HCT116 (cell line): ENCODE results near the gene PLB1. TPM values are rescaled to one million over a fixed set of nuclear protein-coding genes. Genes with fewer than 3 reads are reported as not detected.

ENCODE experiments used
- ATAC-seq: fragments of 200-7000 bp; cut with Tn5 transposase; 2 replicates; pipeline ENCODE4 v1.9.1; 2020; ENCODE audit warnings: mild to moderate bottlenecking, moderate library complexity
- BruUV-seq: library from RNA; stranded (reverse); fragments of 400-500 nt; replicated peaks from 2 replicates; lab custom pipeline; 2021; lab: Mats Ljungman, UMichigan
- CTCF ChIA-PET: fragments of 300-600 bp; sonication (Branson Sonifier 250); formaldehyde crosslinking; loops from one replicate; lab custom pipeline; 2021; ENCODE audit warnings: antibody characterized with exemption; lab: Charles Lee
- POLR2A ChIA-PET: fragments of 300-600, 350-600 bp; sonication (Branson Sonifier 250); formaldehyde crosslinking; loops from one replicate; lab custom pipeline; 2021; ENCODE audit warnings: antibody characterized with exemption; lab: Charles Lee
- RAD21 ChIA-PET, 2 experiments: fragments of 300-600 bp; sonication (Branson Sonifier 250); formaldehyde crosslinking; loops; one replicate each; lab custom pipeline; 2023; ENCODE audit warnings: low total read pairs in 2 of 2; ENCODE audit not compliant: uncharacterized antibody in 2 of 2, unreplicated experiment in 2 of 2, low non-redundant PET in 1 of 2; lab: Charles Lee
- DNase-seq: peaks from one replicate; pipeline ENCODE4 v3.0.0-alpha.2; 2010; ENCODE audit warnings: low read depth, low spot score
- H2AFZ ChIP-seq: fragments of 200-600 bp; shearing (Covaris generic), sonication (generic); 2 replicates; pipeline ENCODE4 v1.6.1; 2017; ENCODE audit warnings: low read depth, mixed run types, mixed read lengths, antibody characterized with exemption, low read length; ENCODE audit not compliant: poor library complexity, severe bottlenecking
- H3K27ac ChIP-seq: 2 replicates; pipeline ENCODE4 v1.5.1; 2012; ENCODE audit warnings: low read depth, low read length
- H3K27me3 ChIP-seq: fragments of 200-600 bp; sonication (generic); 2 replicates; pipeline ENCODE4 v1.6.1; 2016; ENCODE audit warnings: mixed run types, low read length, mixed read lengths; ENCODE audit not compliant: insufficient read depth
- H3K36me3 ChIP-seq, 2 experiments: fragments of 200-500 bp in 1 of 2; fragments of 200-600 bp in 1 of 2; sonication (Bioruptor generic) in 1 of 2; sonication (generic) in 1 of 2; 2 replicates each; pipeline versions ENCODE4 v1.5.1 to v1.6.1; 2014 to 2016; ENCODE audit warnings: low read length in 2 of 2, inconsistent platforms in 1 of 2, mixed read lengths in 1 of 2, mixed run types in 1 of 2; ENCODE audit not compliant: insufficient read depth in 2 of 2, control insufficient read depth in 1 of 2
- H3K4me1 ChIP-seq, 2 experiments: fragments of 200-600 bp in 1 of 2; sonication (generic) in 1 of 2; 2 replicates each; pipeline versions ENCODE4 v1.5.1 to v1.6.1; 2012 to 2017; ENCODE audit warnings: low read length in 2 of 2, inconsistent platforms in 1 of 2, mild to moderate bottlenecking in 1 of 2, mixed read lengths in 1 of 2, mixed run types in 1 of 2, moderate library complexity in 1 of 2; ENCODE audit not compliant: insufficient read depth in 2 of 2, control insufficient read depth in 1 of 2
- H3K4me2 ChIP-seq: fragments of 200-600 bp; sonication (generic); 2 replicates; pipeline ENCODE4 v1.6.1; 2017; ENCODE audit warnings: mixed run types, low read length, mixed read lengths
- H3K4me3 ChIP-seq, 2 experiments: fragments of 200-600 bp in 1 of 2; sonication (generic) in 1 of 2; replicated peaks in 1 of 2; 2 replicates each; pipeline ENCODE4 v1.5.1; 2011 to 2016; ENCODE audit warnings: low read length in 2 of 2, control low read depth in 1 of 2, low read depth in 1 of 2, mild to moderate bottlenecking in 1 of 2, mixed read lengths in 1 of 2, mixed run types in 1 of 2
- H3K79me2 ChIP-seq: fragments of 200-600 bp; sonication (generic); 2 replicates; pipeline ENCODE4 v1.6.1; 2017; ENCODE audit warnings: mild to moderate bottlenecking, mixed run types, low read length, moderate library complexity, mixed read lengths; ENCODE audit not compliant: insufficient read depth
- H3K9ac ChIP-seq: fragments of 200-600 bp; sonication (generic); 2 replicates; pipeline ENCODE4 v1.6.1; 2016; ENCODE audit warnings: low read length, mixed read lengths
- H3K9me2 ChIP-seq: fragments of 200-600 bp; sonication (generic), shearing (Covaris generic); 2 replicates; pipeline ENCODE4 v1.6.1; 2017; ENCODE audit warnings: mixed run types, mild to moderate bottlenecking, moderate library complexity; ENCODE audit not compliant: insufficient read depth
- H3K9me3 ChIP-seq, 2 experiments: fragments of 200-500 bp in 1 of 2; fragments of 200-600 bp in 1 of 2; sonication (Bioruptor generic) in 1 of 2; sonication (generic) in 1 of 2; 2 replicates each; pipeline ENCODE4 v1.6.1; 2014 to 2017; ENCODE audit warnings: low read length in 2 of 2, mixed read lengths in 2 of 2, inconsistent platforms in 1 of 2, low read depth in 1 of 2, mild to moderate bottlenecking in 1 of 2, mixed run types in 1 of 2, moderate library complexity in 1 of 2; ENCODE audit not compliant: control insufficient read depth in 1 of 2, insufficient read depth in 1 of 2
- H4K20me1 ChIP-seq: fragments of 200-600 bp; sonication (generic), shearing (Covaris generic); 2 replicates; pipeline ENCODE4 v1.6.1; 2017; ENCODE audit warnings: mixed run types, mild to moderate bottlenecking, moderate library complexity; ENCODE audit not compliant: insufficient read depth
- CEBPB ChIP-seq: IDR thresholded peaks from 2 replicates; pipeline ENCODE4 v1.6.1; 2012; ENCODE audit warnings: low read depth
- CTCF ChIP-seq, 3 experiments: fragments of 200-600 bp in 1 of 3; sonication (generic) in 1 of 3; IDR thresholded peaks in 2 of 3; conservative IDR thresholded peaks in 1 of 3; 2 replicates each; pipeline ENCODE4 v1.5.1; 2012 to 2017; ENCODE audit warnings: low read depth in 2 of 3, low read length in 2 of 3, antibody characterized with exemption in 1 of 3, borderline replicate concordance in 1 of 3, control low read depth in 1 of 3, mild to moderate bottlenecking in 1 of 3, mixed read lengths in 1 of 3, mixed run types in 1 of 3, moderate library complexity in 1 of 3; ENCODE audit not compliant: insufficient read depth in 1 of 3
- EGR1 ChIP-seq: IDR thresholded peaks from 2 replicates; pipeline ENCODE4 v1.6.1; 2012; ENCODE audit warnings: low read depth
- ELF1 ChIP-seq: IDR thresholded peaks from 2 replicates; pipeline ENCODE4 v1.6.1; 2012; ENCODE audit warnings: low read depth, borderline replicate concordance
- JUND ChIP-seq: IDR thresholded peaks from 2 replicates; pipeline ENCODE4 v1.6.1; 2012
- POLR2A ChIP-seq: IDR thresholded peaks from 2 replicates; pipeline ENCODE4 v1.7.0; 2011; ENCODE audit warnings: borderline replicate concordance; ENCODE audit not compliant: insufficient read depth, insufficient read length; ENCODE audit errors: extremely low read depth
- RAD21 ChIP-seq: IDR thresholded peaks from 2 replicates; pipeline ENCODE4 v1.6.1; 2012; ENCODE audit warnings: low read depth, mild to moderate bottlenecking
- SIN3A ChIP-seq: IDR thresholded peaks from 2 replicates; pipeline ENCODE4 v1.6.1; 2012; ENCODE audit warnings: low read depth
- SRF ChIP-seq: IDR thresholded peaks from 2 replicates; pipeline ENCODE4 v1.6.1; 2012; ENCODE audit warnings: low read depth
- ZBTB33 ChIP-seq: IDR thresholded peaks from 2 replicates; pipeline ENCODE4 v1.6.1; 2011; ENCODE audit warnings: mild to moderate bottlenecking, low read length, moderate library complexity; ENCODE audit not compliant: insufficient replicate concordance; ENCODE audit errors: extremely low read depth
- ZNF274 ChIP-seq: fragments of 200-500 bp; sonication (Bioruptor generic); IDR thresholded peaks from 2 replicates; pipeline ENCODE4 v1.6.1; 2014; ENCODE audit warnings: mild to moderate bottlenecking, low read depth, low read length, inconsistent platforms
- intact Hi-C: fragments of 100-400 bp; cut with micrococcal nuclease; formaldehyde crosslinking; loops from 2 replicates; pipeline ENCODE4 v1.10.0; 2022
- total RNA-seq: library from RNA; stranded (reverse); gene quantifications from one replicate; pipeline ENCODE4 v1.2.1, GENCODE V29; 2021; ENCODE audit not compliant: unreplicated experiment

The PLB1 gene
- total RNA-seq, 1 experiment from 2014 or later = 0.49 TPM

- H3K36me3 ChIP-seq = no peaks in the 10 kb centered on the region
- no peak overlapping the region for H2AFZ ChIP-seq
- CTCF ChIA-PET = no interaction called here
- no peaks in the 10 kb centered on the region for H3K79me2 ChIP-seq
- ATAC-seq (no peak), DNase-seq (no peak)
- RAD21 ChIA-PET = no interaction called here
- H3K9ac ChIP-seq = no peak overlapping the region
- H3K9me2 ChIP-seq = no peaks in the 10 kb centered on the region
- H3K27me3 ChIP-seq = no peaks in the 10 kb centered on the region
- no peak overlapping the region for H3K27ac ChIP-seq
- H3K4me3 ChIP-seq = no peak overlapping the region
- TF ChIP-seq SRF = no peak
- no peak for TF ChIP-seq CTCF (IDR thresholded peaks at IDR 0.05 in 2 of 3, conservative IDR thresholded peaks at IDR 0.05 in 1 of 3; ENCODE audit: borderline replicate concordance in 1 of 3, insufficient read depth in 1 of 3, low read depth in 2 of 3, low read length in 2 of 3)
- no peak for TF ChIP-seq ZBTB33
- no peak for TF ChIP-seq ZNF274
- TF ChIP-seq CEBPB = no peak
- no peak for TF ChIP-seq JUND
- no peak for TF ChIP-seq POLR2A
- TF ChIP-seq ELF1 = no peak
- no peak for TF ChIP-seq RAD21
- TF ChIP-seq EGR1 = no peak
- TF ChIP-seq SIN3A = no peak
- H3K4me2 ChIP-seq = no peak overlapping the region
- no peaks in the 10 kb centered on the region for H3K9me3 ChIP-seq
- H4K20me1 ChIP-seq = no peaks in the 10 kb centered on the region
- no peaks in the 10 kb centered on the region for H3K4me1 ChIP-seq
- intact Hi-C loops = no loop called here
- BruUV-seq = no TSS peak
- POLR2A ChIA-PET = no interaction called here
Measured at GRCh38 chr2:28674713-28675068, 178.8 kb downstream of the PLB1 start.
